GM21447 (cell line): Measurements from ENCODE around the gene GNAL.
A peak's percentile ranks its signal among the peaks of the same experiment; 100 is the strongest.

ENCODE experiments used
- ATAC-seq: cut with Tn5 transposase; IDR thresholded peaks from one replicate; pipeline ENCODE4 v1.9.1; 2021; ENCODE audit not compliant: unreplicated experiment

The GNAL gene

DNA sequence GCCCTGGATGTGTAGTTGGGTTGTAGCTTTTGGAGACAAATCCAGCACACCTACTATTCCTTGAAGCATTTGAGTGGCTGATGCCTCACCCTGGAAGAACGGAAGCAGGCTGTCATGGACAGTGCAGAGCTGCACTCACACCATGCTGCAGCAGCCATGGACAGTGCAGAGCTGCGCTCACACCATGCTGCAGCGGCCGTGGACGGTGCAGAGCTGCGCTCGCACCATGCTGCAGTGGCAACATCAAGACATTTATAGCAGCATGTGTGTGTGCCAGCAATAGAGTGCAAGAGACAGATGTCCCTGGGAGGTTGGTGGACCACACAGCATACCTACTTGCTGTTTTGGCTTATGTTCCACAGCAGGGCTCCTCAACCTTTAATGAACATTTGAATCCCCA lies 30.6 kb downstream of the GNAL start:
- ATAC-seq, result no peak

DNA sequence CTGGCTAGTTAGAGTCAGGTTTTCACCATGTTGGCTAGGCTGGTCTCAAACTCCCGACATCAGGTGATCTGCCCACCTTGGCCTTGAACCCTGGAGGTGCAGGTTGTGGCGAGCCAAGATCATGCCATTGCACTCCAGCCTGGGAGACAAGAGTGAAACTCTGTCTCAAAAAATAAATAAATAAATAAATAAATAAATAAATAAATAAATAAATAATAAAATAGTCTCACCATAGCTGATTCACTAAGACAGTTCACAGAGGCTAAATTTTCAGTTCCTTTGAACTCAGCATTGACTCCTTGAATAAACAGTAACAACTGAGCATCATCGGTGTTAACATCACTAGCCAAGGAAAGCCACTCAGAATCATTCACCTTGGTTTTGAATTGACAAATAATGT lies 32.7 kb downstream of the GNAL start:
- no peak for ATAC-seq

DNA sequence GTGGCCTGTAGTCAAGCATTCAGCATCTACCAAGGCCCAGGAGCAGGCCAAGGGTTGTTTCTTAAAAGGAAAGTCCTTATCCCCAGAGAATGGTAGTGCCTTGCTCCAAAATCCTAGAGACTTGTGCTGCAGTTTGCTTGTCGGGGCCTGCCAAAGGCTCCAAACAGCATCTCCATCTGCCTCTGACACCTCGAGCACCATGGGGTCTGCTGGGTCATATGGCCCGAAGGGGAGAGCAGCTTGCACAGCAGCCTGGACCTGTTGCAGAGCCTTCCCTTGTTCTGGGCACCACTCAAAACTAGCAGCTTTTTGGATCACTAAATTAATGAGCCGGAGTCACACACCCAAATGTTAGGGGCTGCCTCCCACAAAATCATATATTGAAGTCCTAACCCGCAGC lies 35.7 kb downstream of the GNAL start:
- ATAC-seq, result no peak

DNA sequence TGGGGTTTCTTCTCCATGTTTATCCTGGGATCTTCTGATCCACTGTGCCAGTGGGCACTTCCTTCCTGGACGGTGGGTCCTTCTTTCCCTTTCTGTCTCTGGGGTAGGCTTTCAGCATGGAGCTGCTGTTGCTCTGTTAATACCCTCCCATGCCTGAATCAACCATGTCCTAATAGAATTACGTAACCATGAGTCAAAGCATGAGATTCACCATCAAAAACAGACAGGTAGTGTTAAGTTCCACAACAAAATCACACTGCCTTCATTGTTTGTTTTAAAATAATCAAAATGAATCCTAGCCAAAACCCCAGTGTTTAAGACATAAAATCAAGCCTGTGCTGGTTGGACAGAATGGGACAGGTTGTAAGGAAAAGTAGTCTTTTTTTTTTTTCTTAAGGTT lies 37.5 kb downstream of the GNAL start:
- no peak for ATAC-seq

DNA sequence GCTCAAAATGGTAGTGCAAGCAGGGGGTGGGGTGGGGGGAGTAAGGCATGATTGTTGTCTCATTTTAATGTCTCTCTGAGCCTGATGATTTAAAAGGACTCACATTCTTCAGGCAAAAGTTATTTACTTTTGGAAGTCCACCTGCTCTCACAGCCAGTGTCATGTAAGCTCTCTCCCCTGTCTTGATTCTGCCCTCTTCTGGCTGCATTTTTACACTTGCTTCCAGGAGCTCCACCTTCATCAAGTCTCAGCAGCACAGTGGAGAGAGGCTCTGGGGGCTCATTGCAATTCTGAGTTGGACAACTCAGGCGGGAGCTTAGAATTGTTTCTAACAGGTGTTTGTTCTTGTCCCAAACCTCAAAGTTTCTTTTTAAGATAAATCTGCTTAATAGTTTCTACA lies 39.2 kb downstream of the GNAL start:
- ATAC-seq, result no peak

DNA sequence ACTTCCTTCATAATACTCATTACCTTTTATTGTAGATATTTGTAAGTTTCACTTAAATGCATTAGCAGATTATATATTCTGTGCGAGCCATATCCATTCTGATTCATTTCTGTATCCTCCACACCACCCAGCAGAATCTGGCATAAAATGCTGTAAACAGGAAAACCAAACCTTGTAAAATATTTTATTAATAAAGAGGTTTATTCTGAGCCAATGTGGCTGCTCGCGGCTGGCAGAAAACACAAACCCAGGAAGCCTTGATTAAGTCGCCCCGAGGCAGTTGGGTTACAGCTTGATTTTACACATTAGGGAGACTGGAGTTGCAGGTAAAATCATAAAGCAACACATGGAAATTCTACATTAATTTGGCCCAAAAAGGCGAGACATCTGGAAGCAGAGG lies 40.5 kb downstream of the GNAL start:
- no peak for ATAC-seq

DNA sequence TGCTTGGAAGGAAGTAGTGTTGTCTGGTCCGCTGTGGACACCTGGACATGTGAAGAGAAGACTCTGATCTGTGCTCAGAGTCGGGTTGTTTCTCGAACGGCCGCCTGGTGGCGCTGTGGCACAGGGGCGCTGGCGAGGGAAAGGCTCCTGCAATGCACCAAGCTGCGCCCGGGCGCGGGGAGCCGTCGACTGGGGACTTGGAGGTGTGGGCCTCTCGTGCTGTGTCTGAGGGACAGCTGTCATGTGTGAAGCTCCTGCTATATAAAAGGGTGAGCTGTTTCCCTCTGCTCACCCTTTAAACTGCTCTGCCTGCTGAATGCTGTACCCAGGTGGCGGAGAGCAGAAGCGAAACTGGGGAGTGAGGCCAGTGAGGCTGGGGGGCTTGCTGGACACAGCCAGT lies 44.0 kb downstream of the GNAL start:
- ATAC-seq, result peak; percentile 67

DNA sequence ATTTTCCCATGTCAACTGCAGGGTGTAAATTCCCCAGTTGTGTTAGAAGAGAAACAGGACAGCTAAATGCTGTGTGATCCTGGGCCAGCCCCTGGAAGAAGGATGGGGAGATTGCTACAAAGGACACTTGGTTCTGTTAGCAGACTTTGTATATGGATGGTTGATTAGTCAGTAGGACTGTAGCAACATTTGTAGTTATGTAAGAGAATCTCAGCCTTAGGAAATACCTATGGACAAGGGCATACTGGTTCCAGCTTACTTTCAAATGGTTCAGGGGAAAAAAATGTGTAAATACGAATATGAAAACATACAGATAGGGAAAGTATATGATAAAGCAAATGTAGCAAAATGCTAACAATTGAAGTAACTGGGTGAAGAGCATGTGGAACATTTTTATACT lies 47.6 kb downstream of the GNAL start:
- ATAC-seq, result no peak

DNA sequence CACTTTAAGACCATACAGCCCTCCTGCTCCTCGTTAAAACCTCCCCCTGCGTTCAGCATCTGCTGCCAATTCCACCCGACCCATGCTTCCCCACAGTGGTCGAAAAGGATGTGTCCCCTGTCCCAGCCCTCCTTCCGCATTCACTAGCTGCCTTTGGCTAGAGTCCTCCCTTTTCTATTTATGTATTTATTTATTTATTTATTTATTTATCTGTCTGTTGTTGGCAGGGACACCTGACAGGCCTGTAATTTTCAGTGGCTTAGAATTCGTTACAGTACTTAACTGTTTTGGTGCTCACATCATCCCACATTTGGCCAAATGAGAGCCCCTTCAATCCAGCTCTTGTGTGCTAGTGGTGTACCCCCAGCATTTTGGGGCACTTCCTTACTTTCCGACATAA lies 50.8 kb downstream of the GNAL start:
- ATAC-seq, result no peak

DNA sequence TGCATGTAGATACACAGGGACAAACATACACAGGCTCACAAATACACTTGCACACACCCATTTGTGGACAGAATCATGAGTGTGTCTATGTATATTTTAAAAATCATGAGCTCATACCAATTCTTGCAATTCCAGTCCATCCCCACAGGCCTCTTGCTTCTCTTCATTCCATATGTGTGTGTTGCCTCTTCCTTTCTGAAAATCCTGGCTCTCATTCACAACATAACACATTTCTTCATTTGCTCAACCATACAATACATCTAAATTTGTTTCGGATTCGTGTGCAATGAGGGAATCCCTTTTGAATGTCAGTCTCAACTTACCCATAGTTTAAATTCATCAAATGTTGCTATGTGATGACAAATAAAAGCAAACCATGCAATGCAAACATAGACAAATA lies 51.4 kb downstream of the GNAL start:
- no peak for ATAC-seq

DNA sequence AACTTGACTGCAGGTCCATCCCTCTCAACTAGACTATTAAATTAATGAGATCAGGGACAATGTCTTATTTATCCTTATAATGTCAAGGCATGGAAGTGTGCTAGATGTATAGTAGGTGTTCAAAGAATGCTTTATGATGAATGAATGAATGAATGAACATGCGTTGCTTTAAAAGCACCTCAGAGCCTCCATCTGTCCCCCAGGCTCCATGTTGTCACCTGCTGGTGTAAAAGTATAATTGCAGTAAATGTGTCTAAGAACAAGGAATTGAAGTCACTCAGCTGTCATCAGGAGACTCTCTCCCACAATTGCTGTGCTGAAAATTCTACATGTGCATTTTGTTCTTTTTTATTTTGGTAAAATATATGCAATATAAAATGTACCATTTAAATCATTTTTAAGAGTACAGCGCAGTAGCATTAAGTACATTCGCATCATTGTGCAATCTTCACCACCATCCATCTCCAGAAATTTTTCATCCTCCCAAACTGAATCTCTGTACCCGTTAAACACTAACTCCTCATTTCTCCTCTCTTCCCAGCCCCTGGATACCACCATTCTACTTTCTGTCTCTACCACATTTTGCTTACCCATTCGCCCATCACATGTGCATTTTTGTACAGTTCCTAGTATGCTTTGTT lies 52.6 kb downstream of the GNAL start:
- ATAC-seq, result no peak

DNA sequence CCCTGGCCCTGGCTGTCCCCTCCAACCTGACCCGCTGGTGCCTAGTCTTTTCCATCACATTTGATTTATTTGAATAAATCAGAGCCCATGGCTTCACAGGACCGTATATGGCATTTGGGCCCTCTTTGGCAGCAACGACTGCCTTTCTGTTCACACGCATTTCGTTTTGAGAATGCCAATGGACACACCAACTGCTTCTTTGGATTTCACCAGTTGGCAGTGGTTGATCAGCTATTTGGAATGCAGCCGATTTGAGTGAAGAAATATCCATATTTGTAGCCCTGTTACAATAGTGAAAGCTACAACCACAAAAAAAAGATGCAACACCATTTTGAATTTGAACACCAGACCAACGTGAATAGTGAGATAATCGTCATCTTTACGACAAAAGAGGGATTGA lies 56.5 kb downstream of the GNAL start:
- no peak for ATAC-seq

DNA sequence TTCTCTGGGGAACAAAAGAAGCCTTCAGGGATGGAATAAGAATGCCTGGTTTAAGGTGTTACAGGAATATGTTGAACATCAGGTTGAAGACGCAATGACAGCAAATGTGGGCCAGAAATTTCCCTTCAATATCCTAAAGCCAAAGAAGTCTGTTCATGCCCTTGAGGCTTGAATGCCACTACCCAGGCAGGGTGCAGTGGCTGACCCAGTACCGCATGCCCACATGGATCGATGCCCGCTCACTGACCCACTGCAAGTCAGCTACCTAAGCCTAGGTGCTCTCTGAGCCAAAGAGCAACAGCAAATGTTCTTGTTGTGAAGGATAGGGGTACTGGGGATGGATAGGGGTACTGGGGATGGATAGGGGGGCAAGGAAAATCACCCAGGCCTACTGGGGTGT lies 58.2 kb downstream of the GNAL start:
- no peak for ATAC-seq

DNA sequence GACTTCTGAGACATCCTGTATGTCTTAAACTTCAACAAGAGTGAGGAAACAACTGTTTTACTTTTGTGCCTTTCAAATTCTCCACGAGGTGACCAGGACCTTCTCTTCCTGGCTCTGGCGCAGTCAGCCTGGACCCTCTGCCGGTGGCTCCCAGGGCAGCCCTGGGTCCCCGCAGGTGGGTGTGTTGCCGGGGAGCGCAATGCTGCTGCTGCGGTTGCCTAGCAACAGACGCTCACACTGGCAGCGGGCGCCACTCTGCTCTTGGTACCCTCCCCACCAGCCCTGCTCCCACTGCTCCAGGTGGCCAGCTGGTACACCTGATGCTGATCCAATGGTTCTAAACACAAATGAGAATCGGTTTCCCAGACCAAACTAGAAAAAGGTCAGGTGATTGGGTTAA lies 58.7 kb downstream of the GNAL start:
- ATAC-seq, result no peak

DNA sequence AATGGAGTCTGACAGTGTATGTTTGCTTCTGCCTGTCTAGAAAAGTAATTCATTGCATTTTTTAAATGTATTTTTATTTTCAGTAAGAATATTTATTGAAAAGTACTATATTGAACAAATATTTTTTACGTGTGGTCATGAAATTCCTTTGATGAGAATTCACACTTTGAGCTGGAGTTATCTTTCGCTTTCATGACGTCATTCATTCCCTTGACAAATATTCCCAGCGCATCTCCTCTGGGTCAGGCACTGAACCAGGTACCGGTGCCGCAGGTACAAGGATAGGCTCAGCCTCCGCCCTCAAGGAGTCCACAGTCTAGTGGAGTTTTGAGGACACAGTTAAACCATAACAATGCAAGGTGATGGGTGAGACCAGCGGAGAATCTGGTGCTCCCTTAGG lies 60.2 kb downstream of the GNAL start:
- no peak for ATAC-seq

DNA sequence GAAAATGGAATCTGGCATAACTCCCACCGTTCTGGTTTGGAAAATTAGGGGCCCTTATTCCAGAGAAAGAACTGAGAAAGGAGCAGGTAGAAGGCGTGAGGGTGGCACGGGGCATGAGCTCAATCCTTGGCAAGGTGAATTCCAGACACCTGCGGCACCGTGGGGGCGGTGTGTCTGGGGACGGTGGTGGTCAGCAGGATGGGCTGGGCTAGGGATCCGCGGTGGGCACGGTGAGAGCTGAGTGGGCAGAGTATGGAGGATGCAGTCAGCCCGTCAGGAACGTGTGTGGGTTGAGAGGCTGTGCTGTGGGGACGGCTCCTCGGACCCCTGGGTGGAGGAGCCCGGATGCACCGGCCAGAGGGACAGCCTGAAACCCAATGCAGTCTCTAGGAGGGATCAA lies 61.1 kb downstream of the GNAL start:
- no peak for ATAC-seq

DNA sequence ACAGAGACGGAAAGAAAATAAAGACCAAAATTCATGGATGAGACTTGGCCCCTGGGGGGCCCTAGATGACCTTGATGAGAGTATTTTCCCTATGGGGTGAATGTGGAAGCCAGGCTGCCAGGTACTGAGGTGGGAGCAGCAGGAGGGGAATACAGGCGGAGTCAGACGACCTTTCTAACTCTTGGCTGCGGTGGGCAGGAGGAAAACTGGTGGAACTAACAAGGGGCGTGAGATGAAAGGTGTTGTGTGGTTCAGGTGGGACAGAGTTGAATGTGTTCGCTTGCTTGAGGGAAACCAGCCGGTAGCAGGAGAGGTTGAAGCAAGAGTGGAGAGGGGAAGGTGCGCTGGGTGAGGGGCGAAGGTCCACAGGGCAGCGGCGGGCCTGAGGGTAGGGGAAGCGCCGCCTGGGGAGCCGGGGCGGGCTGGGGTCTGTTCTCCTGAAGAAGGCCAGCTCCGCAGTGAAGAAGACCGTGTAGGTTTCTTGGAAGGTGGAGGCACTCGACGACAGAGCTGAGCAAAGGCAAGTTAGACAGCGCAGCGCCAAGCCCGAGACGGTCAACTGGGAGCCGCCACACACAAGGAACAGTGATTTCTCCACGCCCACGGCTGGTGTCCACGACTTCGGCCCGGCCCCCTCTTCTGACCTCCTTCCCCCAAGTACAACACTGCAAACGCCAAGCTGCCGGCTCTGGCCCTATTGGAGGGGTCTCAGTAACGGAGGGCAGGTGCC lies 61.7 kb downstream of the GNAL start:
- ATAC-seq, result no peak

DNA sequence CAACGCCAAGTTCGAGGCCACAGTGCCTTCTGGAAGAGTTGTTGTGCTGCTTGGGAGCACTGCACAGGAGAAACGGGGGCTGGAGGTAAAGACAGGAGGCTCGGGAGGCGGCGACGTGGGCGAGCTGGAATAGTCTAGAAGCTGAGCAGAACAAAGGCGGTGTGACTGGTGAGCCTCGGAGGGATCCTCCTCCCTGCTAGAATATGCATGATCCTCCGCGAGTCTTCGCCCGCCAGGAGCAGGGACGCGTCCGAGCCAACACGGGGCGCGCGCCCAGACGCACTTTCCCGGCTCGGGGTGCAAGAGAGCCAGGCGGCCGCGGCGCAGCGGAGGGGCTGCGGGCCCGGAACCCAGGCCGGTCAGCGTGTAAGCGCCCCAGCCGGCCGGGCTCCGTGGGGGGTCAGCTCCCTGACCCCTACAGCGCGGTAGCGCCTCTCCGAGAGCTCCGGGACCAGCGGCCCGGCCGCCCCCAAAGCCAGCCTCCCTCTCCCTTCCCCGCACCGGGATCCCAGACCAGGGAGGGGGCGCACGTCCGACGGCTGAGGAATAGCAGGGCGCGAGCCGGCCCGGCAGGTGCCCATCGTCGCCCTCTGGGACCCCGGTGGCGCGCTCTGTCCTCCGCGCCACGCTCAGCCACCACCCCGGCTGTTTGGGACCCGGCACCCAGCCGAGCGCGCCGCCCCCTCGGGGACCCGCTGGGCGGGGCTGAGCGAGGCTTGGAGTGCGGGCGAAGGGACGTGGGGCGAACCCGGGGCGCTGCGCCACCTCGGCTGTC lies 62.5 kb downstream of the GNAL start:
- no peak for ATAC-seq

DNA sequence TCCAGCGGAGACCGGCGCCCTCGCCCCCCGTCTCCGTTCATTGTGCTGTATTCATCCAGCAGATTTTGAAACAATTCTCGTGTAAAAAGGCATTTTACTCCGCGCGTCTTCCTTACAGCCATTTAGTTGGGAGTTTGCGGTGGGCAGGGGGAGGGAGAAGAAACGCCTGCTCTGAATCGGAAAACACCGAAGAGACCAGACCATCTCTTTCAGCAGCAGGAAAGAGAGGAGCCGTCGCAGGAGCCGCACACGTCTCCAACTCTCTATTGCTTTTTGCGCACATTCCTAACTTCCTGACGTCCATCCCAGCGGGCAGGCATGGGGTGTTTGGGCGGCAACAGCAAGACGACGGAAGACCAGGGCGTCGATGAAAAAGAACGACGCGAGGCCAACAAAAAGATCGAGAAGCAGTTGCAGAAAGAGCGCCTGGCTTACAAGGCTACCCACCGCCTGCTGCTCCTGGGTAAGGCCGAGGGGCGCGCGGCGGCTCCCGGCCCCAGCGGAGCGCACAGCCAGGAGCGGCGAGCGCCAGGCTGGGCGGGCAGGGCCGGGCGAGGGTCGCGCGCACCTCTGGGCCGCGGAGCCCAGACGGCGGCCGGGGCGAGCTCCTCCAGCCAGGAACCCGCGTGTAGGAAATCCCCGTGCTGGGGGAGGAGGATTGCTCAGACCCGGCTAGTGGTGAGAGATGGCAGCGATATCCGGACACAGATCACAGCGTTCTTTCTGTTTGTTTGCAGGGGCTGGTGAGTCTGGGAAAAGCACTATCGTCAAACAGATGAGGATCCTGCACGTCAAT lies 63.2 kb downstream of the GNAL start:
- ATAC-seq, result no peak

DNA sequence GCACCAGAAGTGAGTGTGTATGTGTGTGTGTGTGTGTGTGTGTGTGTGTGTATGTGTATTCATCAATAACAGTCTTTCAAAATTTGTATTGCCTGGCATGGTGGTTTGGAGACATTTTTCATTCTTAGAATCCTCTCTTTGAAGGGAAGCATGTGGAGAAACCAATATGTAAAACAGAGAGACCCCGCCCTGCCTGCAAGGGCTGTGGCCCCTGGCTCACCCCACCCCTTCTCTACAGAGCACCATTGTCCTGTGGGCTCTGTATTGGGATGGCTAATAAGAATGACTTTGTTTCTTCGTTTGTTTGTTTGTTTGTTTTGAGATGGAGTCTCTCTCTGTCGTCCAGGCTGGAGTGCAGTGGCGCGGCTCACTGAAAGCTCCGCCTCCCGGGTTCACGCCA lies 65.9 kb downstream of the GNAL start:
- no peak for ATAC-seq

DNA sequence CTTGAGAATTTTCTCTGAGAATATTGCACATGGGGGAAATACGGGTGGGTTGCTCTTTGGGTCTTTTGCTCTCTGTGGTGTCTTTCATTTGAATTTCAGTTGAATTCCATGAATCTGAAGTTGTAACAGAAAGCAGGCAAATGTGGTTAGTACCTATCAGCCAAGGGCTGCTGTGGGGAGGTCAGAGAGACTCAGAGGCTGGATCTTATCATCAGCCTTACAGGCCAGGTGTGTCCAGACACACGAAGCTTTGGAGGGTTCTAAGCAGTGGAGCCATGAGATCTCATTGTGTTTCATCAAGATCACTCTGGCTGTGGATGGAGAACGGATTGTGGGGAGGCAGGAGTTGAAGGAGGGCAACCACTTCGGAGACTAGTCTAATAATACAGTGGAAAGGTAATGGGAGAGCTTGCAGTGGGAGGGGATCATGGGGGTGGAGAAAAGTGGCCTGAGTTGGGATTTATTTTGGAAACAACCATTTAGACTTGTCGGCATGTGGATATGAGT lies 68.1 kb downstream of the GNAL start:
- ATAC-seq, result no peak
